CD4-positive, alpha-beta T cell treated with Interleukin-15 for 4 hours (primary cell): ENCODE data around the gene HMGN5.
A peak's percentile ranks its signal among the peaks of the same experiment; 100 is the strongest.

Experiments
- DNase-seq: peaks from one replicate; pipeline ENCODE4 v3.0.0-alpha.2; 2020; ENCODE audit warnings: low spot score

Gene HMGN5

GRCh38 chrX:81201671-81202455 is at the start of gene HMGN5, which contains the start of gene SH3BGRL:
Gene HMGN5, minus strand, starts transcription at chrX:81201913. Its CDS starts 80,364 bp downstream, at chrX:81121549.
Gene SH3BGRL, plus strand, starts transcription at chrX:81202102. Its CDS starts 99 bp downstream, at chrX:81202201.
- DNase-seq = peak; percentile 62

GRCh38 chrX:81241753-81242152 is 40.0 kb upstream of the HMGN5 start:
- no peak for DNase-seq

- no peak for DNase-seq
These were observed 39.1 kb upstream of the HMGN5 start for GRCh38 chrX:81240701-81241331.

- DNase-seq = no peak
These were observed 36.5 kb upstream of the HMGN5 start for GRCh38 chrX:81238166-81238565.

- no peak for DNase-seq
These were observed 35.8 kb upstream of the HMGN5 start for GRCh38 chrX:81237516-81237915.

- DNase-seq = no peak
These were observed 30.5 kb upstream of the HMGN5 start for GRCh38 chrX:81232218-81232617.

- DNase-seq = no peak
These were observed 29.8 kb upstream of the HMGN5 start for GRCh38 chrX:81231476-81231875.

- no peak for DNase-seq
These were observed 28.2 kb upstream of the HMGN5 start for GRCh38 chrX:81229901-81230300.

GRCh38 chrX:81229229-81229628 is 27.5 kb upstream of the HMGN5 start:
- DNase-seq = no peak

GRCh38 chrX:81215685-81216084 is 14.0 kb upstream of the HMGN5 start:
- DNase-seq = no peak

- DNase-seq = no peak
These were observed 7.2 kb upstream of the HMGN5 start for GRCh38 chrX:81208916-81209315.

- no peak for DNase-seq
These were observed 4.8 kb upstream of the HMGN5 start for GRCh38 chrX:81206476-81206875.

- DNase-seq = no peak
These were observed 3.8 kb upstream of the HMGN5 start for GRCh38 chrX:81205551-81205950.

- DNase-seq = no peak
These were observed 1.2 kb upstream of the HMGN5 start for GRCh38 chrX:81202943-81203342.

- DNase-seq = no peak
These were observed 725 bp upstream of the HMGN5 start for GRCh38 chrX:81202456-81202819.

- DNase-seq = no peak
These were observed 642 bp downstream of the HMGN5 start for GRCh38 chrX:81201071-81201470.

- peak; percentile 68 for DNase-seq
These were observed 6.0 kb downstream of the HMGN5 start for GRCh38 chrX:81195712-81196111.

GRCh38 chrX:81195259-81195658 is 6.5 kb downstream of the HMGN5 start:
- no peak for DNase-seq

- DNase-seq = no peak
These were observed 27.4 kb downstream of the HMGN5 start for GRCh38 chrX:81174286-81174685.

GRCh38 chrX:81168391-81168790 is 33.3 kb downstream of the HMGN5 start:
- DNase-seq = no peak

- peak; percentile 90 for DNase-seq
These were observed 80.0 kb downstream of the HMGN5 start for GRCh38 chrX:81121513-81122363.

- DNase-seq = peak; percentile 30
These were observed 80.8 kb downstream of the HMGN5 start for GRCh38 chrX:81120936-81121371.
